BJ (cell line): ENCODE data around the gene SOX21. TPM values are rescaled to one million over a fixed set of nuclear protein-coding genes. Genes with fewer than 3 reads are reported as not detected.

Experiments used
- CTCF ChIA-PET: fragments of 350-600 bp; formaldehyde crosslinking; extraction: SDS; loops from one replicate; lab custom pipeline; 2021; ENCODE audit warnings: antibody characterized with exemption, inconsistent platforms; lab: Yijun Ruan, JAX
- POLR2A ChIA-PET: fragments of 300-600 bp; sonication (Branson Sonifier 250); formaldehyde crosslinking; extraction: SDS; loops from one replicate; lab custom pipeline; 2021; ENCODE audit warnings: antibody characterized with exemption; lab: Charles Lee
- DNase-seq: peaks from one replicate; pipeline ENCODE4 v3.0.0-alpha.2; 2011; ENCODE audit warnings: low read depth
- H3K27me3 ChIP-seq: 2 replicates; pipeline ENCODE4 v1.6.0; 2011; ENCODE audit warnings: low read length; ENCODE audit not compliant: control insufficient read depth, insufficient read depth
- H3K36me3 ChIP-seq: 2 replicates; pipeline ENCODE4 v1.5.1; 2011; ENCODE audit warnings: low read length; ENCODE audit not compliant: control insufficient read depth, insufficient read depth
- H3K4me3 ChIP-seq: 2 replicates; pipeline ENCODE4 v1.5.1; 2011; ENCODE audit warnings: low read depth, mild to moderate bottlenecking, control low read depth, low read length
- polyA plus RNA-seq: library from polyadenylated mRNA; depleted of rRNA; stranded (reverse); fragments of >200 nt; gene quantifications from 2 replicates; pipeline ENCODE4 v1.2.3, GENCODE V29; 2011
- TF ChIP-seq, protein P1 (sequence below): IDR thresholded peaks from 2 replicates; pipeline ENCODE4 v1.5.1; 2011; ENCODE audit warnings: low read depth, mild to moderate bottlenecking, control low read depth, inconsistent platforms, low read length, moderate library complexity; ENCODE audit not compliant: insufficient read depth

Gene SOX21
- polyA plus RNA-seq, 1 experiment = not detected

- ChIA-PET CTCF (interaction anchor here (0.6 kb wide), 1 partner anchor 418 kb away, joined by 3 read pairs; no protein-coding TSS in a partner anchor), POLR2A (no interaction called here)
- Histone ChIP-seq H3K4me3 (no peak overlapping the region), H3K36me3 (no peaks in the 10 kb centered on the region), H3K27me3 (peaks cover 49% of the 10 kb centered on the region)
- TF ChIP-seq, protein P1, sequence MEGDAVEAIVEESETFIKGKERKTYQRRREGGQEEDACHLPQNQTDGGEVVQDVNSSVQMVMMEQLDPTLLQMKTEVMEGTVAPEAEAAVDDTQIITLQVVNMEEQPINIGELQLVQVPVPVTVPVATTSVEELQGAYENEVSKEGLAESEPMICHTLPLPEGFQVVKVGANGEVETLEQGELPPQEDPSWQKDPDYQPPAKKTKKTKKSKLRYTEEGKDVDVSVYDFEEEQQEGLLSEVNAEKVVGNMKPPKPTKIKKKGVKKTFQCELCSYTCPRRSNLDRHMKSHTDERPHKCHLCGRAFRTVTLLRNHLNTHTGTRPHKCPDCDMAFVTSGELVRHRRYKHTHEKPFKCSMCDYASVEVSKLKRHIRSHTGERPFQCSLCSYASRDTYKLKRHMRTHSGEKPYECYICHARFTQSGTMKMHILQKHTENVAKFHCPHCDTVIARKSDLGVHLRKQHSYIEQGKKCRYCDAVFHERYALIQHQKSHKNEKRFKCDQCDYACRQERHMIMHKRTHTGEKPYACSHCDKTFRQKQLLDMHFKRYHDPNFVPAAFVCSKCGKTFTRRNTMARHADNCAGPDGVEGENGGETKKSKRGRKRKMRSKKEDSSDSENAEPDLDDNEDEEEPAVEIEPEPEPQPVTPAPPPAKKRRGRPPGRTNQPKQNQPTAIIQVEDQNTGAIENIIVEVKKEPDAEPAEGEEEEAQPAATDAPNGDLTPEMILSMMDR = no peak
- DNase-seq = no peak
These were observed 12.3 kb downstream of the SOX21 start for GRCh38 chr13:94700051-94700535.

- peaks cover 19% of the 10 kb centered on the region for H3K27me3 ChIP-seq
- CTCF ChIA-PET = no interaction called here
- TF ChIP-seq, protein P1 = no peak
These were observed 16.2 kb downstream of the SOX21 start for GRCh38 chr13:94696171-94696570.

DNA sequence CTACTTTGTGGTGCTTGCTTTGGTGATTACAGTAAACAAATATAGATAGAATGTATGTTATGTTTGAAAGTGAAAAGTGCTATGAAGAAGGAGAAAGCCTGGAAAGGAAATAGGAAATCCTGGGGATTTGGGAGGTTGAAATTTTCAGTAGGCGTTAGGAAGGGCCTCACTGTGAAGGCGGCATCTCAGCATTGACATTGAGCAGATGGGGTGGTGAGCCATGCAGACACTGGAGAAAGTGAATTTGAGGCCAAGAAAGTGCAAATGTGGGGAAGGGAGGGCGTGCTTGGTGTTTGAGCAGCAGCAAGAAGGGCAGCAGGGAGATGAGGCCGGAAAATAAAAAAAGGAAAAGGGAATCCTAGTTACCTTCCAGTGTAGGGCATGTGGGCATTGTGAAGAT lies 20.3 kb downstream of the SOX21 start:
- Histone ChIP-seq H3K4me3 (no peak overlapping the region), H3K27me3 (peaks cover 5% of the 10 kb centered on the region), H3K36me3 (no peaks in the 10 kb centered on the region)
- CTCF ChIA-PET = no interaction called here
- no peak for DNase-seq
- TF ChIP-seq, protein P1 = no peak
- POLR2A ChIA-PET = no interaction called here

More at GRCh38 chr13:94696171-94696570, 16.2 kb downstream of the SOX21 start:
- no peak for DNase-seq
- Histone ChIP-seq H3K36me3 (no peaks in the 10 kb centered on the region), H3K4me3 (no peak overlapping the region)
- POLR2A ChIA-PET = no interaction called here

GRCh38 chr13:94683409-94683808 lies 28.9 kb downstream of the SOX21 start:
- DNase-seq = no peak
- CTCF ChIA-PET = interaction anchor here (1.2 to 1.7 kb wide), 2 partner anchors 9 to 12 kb away, joined by 4 to 6 read pairs; no protein-coding TSS in a partner anchor

GRCh38 chr13:94682229-94682628 lies 30.1 kb downstream of the SOX21 start:
- H3K4me3 ChIP-seq = no peak overlapping the region
- TF ChIP-seq, protein P1 = no peak
- H3K27me3 ChIP-seq = peaks cover 4% of the 10 kb centered on the region
- ChIA-PET POLR2A (no interaction called here), CTCF (interaction anchor here (1.7 kb wide), 1 partner anchor 10 kb away, joined by 6 read pairs; no protein-coding TSS in a partner anchor)
- H3K36me3 ChIP-seq = no peaks in the 10 kb centered on the region
- DNase-seq = no peak

More at GRCh38 chr13:94683409-94683808, 28.9 kb downstream of the SOX21 start:
- Histone ChIP-seq H3K36me3 (no peaks in the 10 kb centered on the region), H3K4me3 (no peak overlapping the region), H3K27me3 (peaks cover 2% of the 10 kb centered on the region; the same call in 1 of the 2 replicates)
- TF ChIP-seq, protein P1 = no peak
- POLR2A ChIA-PET = no interaction called here
